HEK293T (cell line): ENCODE data around the gene PSPC1.

Experiments used
- ELF4 ChIP-seq: fragments of 450-650 bp; IDR thresholded peaks from 2 replicates; pipeline ENCODE4 v1.6.1; 2017; ENCODE audit warnings: antibody characterized with exemption
- FOXM1 ChIP-seq: fragments of 450-650 bp; IDR thresholded peaks from 2 replicates; pipeline ENCODE4 v1.6.1; 2017; ENCODE audit warnings: mild to moderate bottlenecking, borderline replicate concordance
- HDGF ChIP-seq: fragments of 450-650 bp; IDR thresholded peaks from 2 replicates; pipeline ENCODE4 v1.6.1; 2017; ENCODE audit warnings: antibody characterized with exemption, borderline replicate concordance
- LEF1 ChIP-seq: fragments of 450-650 bp; IDR thresholded peaks from 2 replicates; pipeline ENCODE4 v1.6.1; 2017; ENCODE audit warnings: mild to moderate bottlenecking, borderline replicate concordance
- NFRKB ChIP-seq: fragments of 450-650 bp; IDR thresholded peaks from 2 replicates; pipeline ENCODE4 v1.6.1; 2016; ENCODE audit warnings: mild to moderate bottlenecking, moderate library complexity
- SP1 ChIP-seq: fragments of 450-650 bp; IDR thresholded peaks from 2 replicates; pipeline ENCODE4 v1.6.1; 2017
- SUZ12 ChIP-seq: fragments of 450-650 bp; IDR thresholded peaks from 2 replicates; pipeline ENCODE4 v1.6.1; 2016; ENCODE audit warnings: mild to moderate bottlenecking

GRCh38 chr13:19672990-19673389 is 109.8 kb downstream of the PSPC1 start:
- TF ChIP-seq NFRKB (no peak), ELF4 (no peak), SUZ12 (no peak), FOXM1 (no peak), HDGF (no peak), SP1 (no peak), LEF1 (no peak)
